H1 (cell line): ENCODE data around the gene ZSWIM4. TPM values are rescaled to one million over a fixed set of nuclear protein-coding genes. Genes with fewer than 3 reads are reported as not detected.

Experiments
- CBX5 ChIP-seq: fragments of 300-800, 300-1000 bp; sonication (generic); IDR thresholded peaks from 2 replicates; pipeline ENCODE4 v1.7.1; 2016; ENCODE audit warnings: antibody characterized with exemption, low read length, low read depth
- EZH2 ChIP-seq: fragments of 200-600 bp; sonication (generic); IDR thresholded peaks from 2 replicates; pipeline ENCODE4 v1.7.1; 2012; ENCODE audit warnings: low read depth, mild to moderate bottlenecking, moderate library complexity, low read length, inconsistent platforms; ENCODE audit not compliant: severe bottlenecking
- JUND ChIP-seq: IDR thresholded peaks from 2 replicates; pipeline ENCODE4 v1.6.1; 2011; ENCODE audit warnings: mild to moderate bottlenecking, improper control_type of control experiment, low read length
- KDM1A ChIP-seq: fragments of 200-600, 300-600 bp; sonication (generic); IDR thresholded peaks from 2 replicates; pipeline ENCODE4 v1.7.1; 2016; ENCODE audit warnings: mild to moderate bottlenecking, low read length, borderline replicate concordance
- MAFK ChIP-seq: IDR thresholded peaks from 2 replicates; pipeline ENCODE4 v1.6.1; 2012; ENCODE audit warnings: low read depth, mild to moderate bottlenecking, improper control_type of control experiment, low read length
- NRF1 ChIP-seq: IDR thresholded peaks from 2 replicates; pipeline ENCODE4 v1.6.1; 2011; ENCODE audit warnings: mild to moderate bottlenecking, low read depth, low read length, improper control_type of control experiment
- RBBP5 ChIP-seq: IDR thresholded peaks from 2 replicates; pipeline ENCODE4 v1.7.1; 2012; ENCODE audit warnings: low read depth, mild to moderate bottlenecking, inconsistent platforms, low read length, moderate library complexity, borderline replicate concordance
- SAP30 ChIP-seq: fragments of 300-600 bp; sonication (generic); IDR thresholded peaks from 2 replicates; pipeline ENCODE4 v1.7.1; 2012; ENCODE audit warnings: low read length, moderate library complexity, mild to moderate bottlenecking, inconsistent platforms; ENCODE audit not compliant: insufficient read depth, insufficient replicate concordance
- SP1 ChIP-seq: IDR thresholded peaks from 2 replicates; pipeline ENCODE4 v1.6.1; 2011; ENCODE audit warnings: low read depth, low read length
- polyA plus RNA-seq, 7 experiments: library from polyadenylated mRNA; depleted of rRNA in 3 of 7; stranded (reverse) in 5 of 7; unstranded in 2 of 7; fragments of >200 nt in 5 of 7; fragments of 200-250 nt in 2 of 7; gene quantifications; 1 replicate in 5 of 7; 2 replicates in 1 of 7; 4 replicates in 1 of 7; pipeline versions ENCODE4 v1.2.1 to v1.2.3, GENCODE V29; 2011 to 2013; ENCODE audit warnings: missing spikeins in 2 of 7, mixed read lengths in 2 of 7
- total RNA-seq: library from RNA; stranded (reverse); fragmentation: NEBNext Ultra II Directional; extraction: Animal tissue kit (Norgen Biotek cat#: 25700); gene quantifications from 2 replicates; pipeline ENCODE4 v1.2.1, GENCODE V29; 2021
- TF ChIP-seq, protein P1 (sequence below): fragments of 300-600 bp; sonication (generic); IDR thresholded peaks from 2 replicates; pipeline ENCODE4 v1.7.1; 2012; ENCODE audit warnings: low read length, moderate library complexity, mild to moderate bottlenecking, inconsistent platforms; ENCODE audit not compliant: insufficient replicate concordance

ZSWIM4 gene
- total and polyA plus RNA-seq, 2 of the 8 experiments (the other 6 are each of a cell fraction or from before 2014, with no cell fraction given), result 12.2 to 31.1 TPM

GRCh38 chr19:13848798-13849676, 53.8 kb downstream of the ZSWIM4 start (continued):
- TF ChIP-seq, protein P1, sequence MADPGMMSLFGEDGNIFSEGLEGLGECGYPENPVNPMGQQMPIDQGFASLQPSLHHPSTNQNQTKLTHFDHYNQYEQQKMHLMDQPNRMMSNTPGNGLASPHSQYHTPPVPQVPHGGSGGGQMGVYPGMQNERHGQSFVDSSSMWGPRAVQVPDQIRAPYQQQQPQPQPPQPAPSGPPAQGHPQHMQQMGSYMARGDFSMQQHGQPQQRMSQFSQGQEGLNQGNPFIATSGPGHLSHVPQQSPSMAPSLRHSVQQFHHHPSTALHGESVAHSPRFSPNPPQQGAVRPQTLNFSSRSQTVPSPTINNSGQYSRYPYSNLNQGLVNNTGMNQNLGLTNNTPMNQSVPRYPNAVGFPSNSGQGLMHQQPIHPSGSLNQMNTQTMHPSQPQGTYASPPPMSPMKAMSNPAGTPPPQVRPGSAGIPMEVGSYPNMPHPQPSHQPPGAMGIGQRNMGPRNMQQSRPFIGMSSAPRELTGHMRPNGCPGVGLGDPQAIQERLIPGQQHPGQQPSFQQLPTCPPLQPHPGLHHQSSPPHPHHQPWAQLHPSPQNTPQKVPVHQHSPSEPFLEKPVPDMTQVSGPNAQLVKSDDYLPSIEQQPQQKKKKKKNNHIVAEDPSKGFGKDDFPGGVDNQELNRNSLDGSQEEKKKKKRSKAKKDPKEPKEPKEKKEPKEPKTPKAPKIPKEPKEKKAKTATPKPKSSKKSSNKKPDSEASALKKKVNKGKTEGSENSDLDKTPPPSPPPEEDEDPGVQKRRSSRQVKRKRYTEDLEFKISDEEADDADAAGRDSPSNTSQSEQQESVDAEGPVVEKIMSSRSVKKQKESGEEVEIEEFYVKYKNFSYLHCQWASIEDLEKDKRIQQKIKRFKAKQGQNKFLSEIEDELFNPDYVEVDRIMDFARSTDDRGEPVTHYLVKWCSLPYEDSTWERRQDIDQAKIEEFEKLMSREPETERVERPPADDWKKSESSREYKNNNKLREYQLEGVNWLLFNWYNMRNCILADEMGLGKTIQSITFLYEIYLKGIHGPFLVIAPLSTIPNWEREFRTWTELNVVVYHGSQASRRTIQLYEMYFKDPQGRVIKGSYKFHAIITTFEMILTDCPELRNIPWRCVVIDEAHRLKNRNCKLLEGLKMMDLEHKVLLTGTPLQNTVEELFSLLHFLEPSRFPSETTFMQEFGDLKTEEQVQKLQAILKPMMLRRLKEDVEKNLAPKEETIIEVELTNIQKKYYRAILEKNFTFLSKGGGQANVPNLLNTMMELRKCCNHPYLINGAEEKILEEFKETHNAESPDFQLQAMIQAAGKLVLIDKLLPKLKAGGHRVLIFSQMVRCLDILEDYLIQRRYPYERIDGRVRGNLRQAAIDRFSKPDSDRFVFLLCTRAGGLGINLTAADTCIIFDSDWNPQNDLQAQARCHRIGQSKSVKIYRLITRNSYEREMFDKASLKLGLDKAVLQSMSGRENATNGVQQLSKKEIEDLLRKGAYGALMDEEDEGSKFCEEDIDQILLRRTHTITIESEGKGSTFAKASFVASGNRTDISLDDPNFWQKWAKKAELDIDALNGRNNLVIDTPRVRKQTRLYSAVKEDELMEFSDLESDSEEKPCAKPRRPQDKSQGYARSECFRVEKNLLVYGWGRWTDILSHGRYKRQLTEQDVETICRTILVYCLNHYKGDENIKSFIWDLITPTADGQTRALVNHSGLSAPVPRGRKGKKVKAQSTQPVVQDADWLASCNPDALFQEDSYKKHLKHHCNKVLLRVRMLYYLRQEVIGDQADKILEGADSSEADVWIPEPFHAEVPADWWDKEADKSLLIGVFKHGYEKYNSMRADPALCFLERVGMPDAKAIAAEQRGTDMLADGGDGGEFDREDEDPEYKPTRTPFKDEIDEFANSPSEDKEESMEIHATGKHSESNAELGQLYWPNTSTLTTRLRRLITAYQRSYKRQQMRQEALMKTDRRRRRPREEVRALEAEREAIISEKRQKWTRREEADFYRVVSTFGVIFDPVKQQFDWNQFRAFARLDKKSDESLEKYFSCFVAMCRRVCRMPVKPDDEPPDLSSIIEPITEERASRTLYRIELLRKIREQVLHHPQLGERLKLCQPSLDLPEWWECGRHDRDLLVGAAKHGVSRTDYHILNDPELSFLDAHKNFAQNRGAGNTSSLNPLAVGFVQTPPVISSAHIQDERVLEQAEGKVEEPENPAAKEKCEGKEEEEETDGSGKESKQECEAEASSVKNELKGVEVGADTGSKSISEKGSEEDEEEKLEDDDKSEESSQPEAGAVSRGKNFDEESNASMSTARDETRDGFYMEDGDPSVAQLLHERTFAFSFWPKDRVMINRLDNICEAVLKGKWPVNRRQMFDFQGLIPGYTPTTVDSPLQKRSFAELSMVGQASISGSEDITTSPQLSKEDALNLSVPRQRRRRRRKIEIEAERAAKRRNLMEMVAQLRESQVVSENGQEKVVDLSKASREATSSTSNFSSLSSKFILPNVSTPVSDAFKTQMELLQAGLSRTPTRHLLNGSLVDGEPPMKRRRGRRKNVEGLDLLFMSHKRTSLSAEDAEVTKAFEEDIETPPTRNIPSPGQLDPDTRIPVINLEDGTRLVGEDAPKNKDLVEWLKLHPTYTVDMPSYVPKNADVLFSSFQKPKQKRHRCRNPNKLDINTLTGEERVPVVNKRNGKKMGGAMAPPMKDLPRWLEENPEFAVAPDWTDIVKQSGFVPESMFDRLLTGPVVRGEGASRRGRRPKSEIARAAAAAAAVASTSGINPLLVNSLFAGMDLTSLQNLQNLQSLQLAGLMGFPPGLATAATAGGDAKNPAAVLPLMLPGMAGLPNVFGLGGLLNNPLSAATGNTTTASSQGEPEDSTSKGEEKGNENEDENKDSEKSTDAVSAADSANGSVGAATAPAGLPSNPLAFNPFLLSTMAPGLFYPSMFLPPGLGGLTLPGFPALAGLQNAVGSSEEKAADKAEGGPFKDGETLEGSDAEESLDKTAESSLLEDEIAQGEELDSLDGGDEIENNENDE, result no peak
- TF ChIP-seq JUND (no peak), EZH2 (no peak), SP1 (no peak), CBX5 (no peak), NRF1 (no peak), MAFK (no peak), RBBP5 (no peak), SAP30 (no peak), KDM1A (no peak)
